K562 (cell line): ENCODE data around the gene TGFB1I1. TPM values are rescaled to one million over a fixed set of nuclear protein-coding genes. Genes with fewer than 3 reads are reported as not detected.
A peak's percentile ranks its signal among the peaks of the same experiment; 100 is the strongest.

ENCODE experiments used
- ATAC-seq: fragments of 200-7000 bp; cut with Tn5 transposase; 3 replicates; pipeline ENCODE4 v1.9.1; 2020; ENCODE audit warnings: moderate library complexity
- BruUV-seq: library from RNA; stranded (reverse); fragments of 400-500 nt; replicated peaks from 2 replicates; lab custom pipeline; 2021; lab: Mats Ljungman, UMichigan
- CTCF ChIA-PET: fragments of 300-600 bp; formaldehyde crosslinking; extraction: SDS; loops from one replicate; lab custom pipeline; 2021; ENCODE audit warnings: low intra/inter-chr PET ratio; lab: Yijun Ruan, JAX
- POLR2A ChIA-PET: fragments of 300-600, 350-650 bp; sonication (Branson Sonifier 250); formaldehyde crosslinking; extraction: SDS; loops from one replicate; lab custom pipeline; 2021; ENCODE audit warnings: antibody characterized with exemption, inconsistent platforms; lab: Yijun Ruan, JAX
- DNase-seq, 4 experiments: peaks; one replicate each; pipeline versions ENCODE4 v3.0.0 to v3.0.0-alpha.2; 2011 to 2018; ENCODE audit warnings: low spot score in 3 of 4, mixed read lengths in 3 of 4; ENCODE audit errors: extremely low read depth in 1 of 4
- FAIRE-seq: peaks from 2 replicates; lab custom pipeline; 2011; peaks lifted over from hg19 to GRCh38; lab: Jason Lieb, UNC
- H2AFZ ChIP-seq: 2 replicates; pipeline ENCODE4 v1.6.0; 2011; ENCODE audit warnings: low read depth, low read length, control low read depth, inconsistent platforms
- H3K27ac ChIP-seq: fragments of 200-600 bp; 3 replicates; pipeline ENCODE4 v1.8.0; 2011; ENCODE audit warnings: low read depth, mild to moderate bottlenecking, control low read depth, inconsistent platforms, low read length, moderate library complexity, mixed read lengths; ENCODE audit errors: extremely low read depth
- H3K27me3 ChIP-seq, 2 experiments: fragments of 300-600 bp in 1 of 2; 2 replicates in 1 of 2; 3 replicates in 1 of 2; pipeline versions ENCODE4 v1.6.0 to v1.8.0; 2011; ENCODE audit warnings: inconsistent platforms in 2 of 2, low read length in 2 of 2, mild to moderate bottlenecking in 1 of 2, mixed read lengths in 1 of 2, moderate library complexity in 1 of 2; ENCODE audit not compliant: control insufficient read depth in 2 of 2, insufficient read depth in 2 of 2
- H3K36me3 ChIP-seq: fragments of 300-600 bp; 3 replicates; pipeline ENCODE4 v1.8.0; 2011; ENCODE audit warnings: mild to moderate bottlenecking, low read length, inconsistent platforms; ENCODE audit not compliant: control insufficient read depth, insufficient read depth
- H3K4me1 ChIP-seq, 2 experiments: fragments of 200-600 bp in 1 of 2; replicated peaks in 1 of 2; 2 replicates in 1 of 2; 3 replicates in 1 of 2; pipeline versions ENCODE4 v1.5.1 to v1.8.0; 2011; ENCODE audit warnings: inconsistent platforms in 2 of 2, low read length in 2 of 2, mild to moderate bottlenecking in 1 of 2, mixed read lengths in 1 of 2, moderate library complexity in 1 of 2; ENCODE audit not compliant: control insufficient read depth in 2 of 2, insufficient read depth in 2 of 2
- H3K4me2 ChIP-seq: 2 replicates; pipeline ENCODE4 v1.6.1; 2011; ENCODE audit warnings: low read length, control low read depth, inconsistent platforms, mixed read lengths; ENCODE audit not compliant: insufficient read depth
- H3K4me3 ChIP-seq: fragments of 200-600 bp; sonication (generic), shearing (Covaris generic); 2 replicates; pipeline ENCODE4 v1.5.1; 2016; ENCODE audit warnings: control low read depth, inconsistent platforms
- H3K79me2 ChIP-seq: fragments of 200-600 bp; 3 replicates; pipeline ENCODE4 v1.8.0; 2011; ENCODE audit warnings: low read length, inconsistent platforms; ENCODE audit not compliant: control insufficient read depth, insufficient read depth
- H3K9ac ChIP-seq, 2 experiments: 2 replicates each; pipeline versions ENCODE4 v1.6.0 to v1.6.1; 2011; ENCODE audit warnings: low read depth in 2 of 2, low read length in 2 of 2, control low read depth in 1 of 2, inconsistent platforms in 1 of 2, mild to moderate bottlenecking in 1 of 2, mixed read lengths in 1 of 2; ENCODE audit not compliant: insufficient read depth in 1 of 2
- H3K9me1 ChIP-seq: one replicate; pipeline ENCODE4 v1.6.0; 2011; ENCODE audit warnings: inconsistent platforms, mild to moderate bottlenecking, low read length, moderate library complexity; ENCODE audit not compliant: control insufficient read depth, insufficient read depth
- H3K9me3 ChIP-seq: replicated peaks from 2 replicates; pipeline ENCODE4 v1.5.1; 2011; ENCODE audit warnings: low read depth, low read length, inconsistent platforms; ENCODE audit not compliant: control insufficient read depth, insufficient read depth
- H4K20me1 ChIP-seq: replicated peaks from 2 replicates; pipeline ENCODE4 v1.6.1; 2011; ENCODE audit warnings: low read length, inconsistent platforms, mixed read lengths; ENCODE audit not compliant: control insufficient read depth, insufficient read depth
- CGGBP1 ChIP-seq: fragments of 250-450 bp; sonication (Bioruptor Pico); IDR thresholded peaks from 2 replicates; pipeline ENCODE4 v1.9.0; 2021; ENCODE audit warnings: mild to moderate bottlenecking
- EWSR1 ChIP-seq: fragments of 450-650 bp; IDR thresholded peaks from 2 replicates; pipeline ENCODE4 v1.6.1; 2018; ENCODE audit warnings: borderline replicate concordance, mild to moderate bottlenecking, low read depth, moderate library complexity; ENCODE audit not compliant: partially characterized antibody
- FOXJ2 ChIP-seq: fragments of 200-800 bp; sonication (Bioruptor generic); IDR thresholded peaks from 2 replicates; pipeline ENCODE4 v1.6.1; 2016; ENCODE audit warnings: missing genetic modification characterization, missing compliant biosample characterization
- GMEB1 ChIP-seq: fragments of 250-450 bp; sonication (Bioruptor Pico); IDR thresholded peaks from 2 replicates; pipeline ENCODE4 v1.4.0; 2020; ENCODE audit warnings: mild to moderate bottlenecking
- HDGF ChIP-seq: fragments of 450-650 bp; IDR thresholded peaks from 2 replicates; pipeline ENCODE4 v1.6.1; 2016
- MXD1 ChIP-seq: fragments of 250-450 bp; sonication (Bioruptor Pico); IDR thresholded peaks from 2 replicates; pipeline ENCODE4 v1.8.0; 2021; ENCODE audit warnings: borderline replicate concordance, mild to moderate bottlenecking, moderate library complexity; ENCODE audit not compliant: poor library complexity, severe bottlenecking
- SIX5 ChIP-seq, 2 experiments: IDR thresholded peaks; 2 replicates each; pipeline ENCODE4 v1.6.1; 2011; ENCODE audit warnings: low read length in 2 of 2, borderline replicate concordance in 1 of 2, low read depth in 1 of 2, mild to moderate bottlenecking in 1 of 2, moderate library complexity in 1 of 2; ENCODE audit not compliant: insufficient read depth in 1 of 2
- SMARCC2 ChIP-seq: fragments of 450-650 bp; IDR thresholded peaks from 2 replicates; pipeline ENCODE4 v1.6.1; 2017; ENCODE audit warnings: antibody characterized with exemption, moderate library complexity, mild to moderate bottlenecking, low read depth
- TSHZ1 ChIP-seq: fragments of 250-450 bp; sonication (Bioruptor Pico); IDR thresholded peaks from 2 replicates; pipeline ENCODE4 v1.4.0; 2020; ENCODE audit warnings: mild to moderate bottlenecking, moderate library complexity
- ZFP30 ChIP-seq: fragments of 250-450 bp; sonication (Bioruptor Pico); IDR thresholded peaks from 2 replicates; pipeline ENCODE4 v1.8.0; 2022; ENCODE audit warnings: moderate library complexity, mild to moderate bottlenecking, inconsistent platforms, borderline replicate concordance
- ZNF511 ChIP-seq: sonication (generic); formaldehyde crosslinking; IDR thresholded peaks from 2 replicates; pipeline ENCODE4 v1.8.0; 2022; ENCODE audit warnings: mild to moderate bottlenecking, missing genetic modification reagents
- ZNF561 ChIP-seq: fragments of 450-650 bp; formaldehyde crosslinking; conservative IDR thresholded peaks from 2 replicates; pipeline ENCODE4 v1.4.0; 2020; ENCODE audit warnings: mild to moderate bottlenecking, moderate library complexity
- ZNF644 ChIP-seq: fragments of 200-800 bp; sonication (Bioruptor generic); IDR thresholded peaks from 2 replicates; pipeline ENCODE4 v1.6.1; 2016; ENCODE audit warnings: low read depth, missing genetic modification characterization, missing compliant biosample characterization
- WGBS: fragments of 100-300 bp; shearing (Covaris generic); methylation state at CpG from one replicate; pipeline ENCODE4 v1.1.6; 2016; ENCODE audit warnings: low coverage, mixed read lengths; ENCODE audit not compliant: insufficient coverage; ENCODE audit errors: missing lambda C conversion rate; 5-methylcytosine and 5-hydroxymethylcytosine counted together
- in situ Hi-C: fragments of 300-500 bp; cut with MboI; formaldehyde crosslinking; loops from 4 replicates; pipeline ENCODE4 v1.15.0; 2018; ENCODE audit warnings: inconsistent platforms, mixed read lengths
- intact Hi-C: fragments of 100-400 bp; cut with micrococcal nuclease; formaldehyde crosslinking; loops from 2 replicates; pipeline ENCODE4 v1.14.2; 2022
- polyA plus RNA-seq, 8 experiments: library from polyadenylated mRNA; depleted of rRNA in 4 of 8; stranded (reverse) in 5 of 8; unstranded in 3 of 8; fragments of >200 nt; fragmentation: Nextera tagmentation in 2 of 8; fragmentation: Illumina TruSeq in 1 of 8; extraction: Ambion mirVana in 2 of 8; extraction: Trizol in 1 of 8; gene quantifications; 2 replicates each; pipeline versions ENCODE4 v1.2.1 to v1.2.3, GENCODE V29; 2011 to 2014; ENCODE audit warnings: inconsistent platforms in 1 of 8, missing spikeins in 1 of 8
- total RNA-seq, 7 experiments: library from RNA; depleted of rRNA in 6 of 7; stranded (reverse); fragments of >200 nt in 6 of 7; fragmentation: Illumina TruSeq in 2 of 7; extraction: Trizol in 2 of 7; gene quantifications; 2 replicates each; pipeline versions ENCODE4 v1.2.1 to v1.2.3, GENCODE V29; 2011 to 2021; ENCODE audit warnings: low replicate concordance in 1 of 7

The TGFB1I1 gene
- total and polyA plus RNA-seq, 9 of the 15 experiments (the other 6 are each of a cell fraction or from before 2014, with no cell fraction given), result 0.04 to 0.91 (median 0.19) TPM

- Histone ChIP-seq H2AFZ (peak overlapping the region; percentile 73), H3K27me3 (peaks cover 11 to 22% of the 10 kb centered on the region in 2 experiments; a peak in 4 of 5 replicates), H3K9me3 (no peaks in the 10 kb centered on the region), H3K9me1 (no peaks in the 10 kb centered on the region), H3K4me2 (0 out of 2 replicates have a peak overlapping the region, but pooled peaks have one; percentile 3), H3K27ac (no peak overlapping the region), H3K9ac (no peak overlapping the region; a peak in 1 of 4 replicates), H4K20me1 (no peaks in the 10 kb centered on the region), H3K4me1 (peaks cover 0 to 13% of the 10 kb centered on the region in 2 experiments; a peak in 2 of 5 replicates), H3K4me3 (no peak overlapping the region), H3K79me2 (no peaks in the 10 kb centered on the region), H3K36me3 (no peaks in the 10 kb centered on the region)
- peak; percentile 51 for ATAC-seq
- no peak for FAIRE-seq
- no TSS peak for BruUV-seq
- DNase-seq, result peak; percentile 63 to 89 (median 85)
- in situ Hi-C loops (loop anchor here (25.0 kb wide), 1 partner anchor 440 kb away; the partner anchor contains the start of gene HSD3B7), intact Hi-C loops (no loop called here)
- 56% methylated on average over 30 of the region's 83 CpGs for WGBS
- ChIA-PET POLR2A (interaction anchor here (2.2 kb wide), 1 partner anchor 15 kb away, joined by 6 read pairs; the partner anchor contains the start of gene ZNF843), CTCF (no interaction called here)
- no peak for TF ChIP-seq GMEB1
- no peak for TF ChIP-seq EWSR1
- no peak for TF ChIP-seq ZNF644
- no peak for TF ChIP-seq TSHZ1
- TF ChIP-seq ZFP30, result no peak
- no peak for TF ChIP-seq FOXJ2 (tag)
- TF ChIP-seq CGGBP1 (CRISPR knock-in tag), result no peak
- TF ChIP-seq SMARCC2, result no peak
- peak; percentile 54; the same call in 1 of the 2 replicates for TF ChIP-seq ZNF511
- no peak for TF ChIP-seq ZNF561 (CRISPR knock-in tag)
- TF ChIP-seq SIX5 (IDR thresholded peaks at IDR 0.05; ENCODE audit: borderline replicate concordance in 1 of 2, insufficient read depth in 1 of 2, low read depth in 1 of 2, low read length in 2 of 2), result no peak
- TF ChIP-seq HDGF, result no peak
- TF ChIP-seq MXD1 (CRISPR knock-in tag), result no peak
Measured at GRCh38 chr16:31427441-31428278, 44.3 kb upstream of the TGFB1I1 start.
